HG03025 (cell line): ENCODE results near the gene PSMD13.

ENCODE experiments used
- ATAC-seq: cut with Tn5 transposase; IDR thresholded peaks from one replicate; pipeline ENCODE4 v1.9.1; 2021; ENCODE audit warnings: mild to moderate bottlenecking, moderate library complexity; ENCODE audit not compliant: unreplicated experiment, low FRiP score

The PSMD13 gene

GRCh38 chr11:240315-240714 is 3.5 kb downstream of the PSMD13 start:
- no peak for ATAC-seq

- no peak for ATAC-seq
These were observed 4.9 kb downstream of the PSMD13 start for GRCh38 chr11:241634-242033.

- ATAC-seq: no peak
These were observed 7.6 kb downstream of the PSMD13 start for GRCh38 chr11:244376-244775.

- ATAC-seq: no peak
These were observed 12.3 kb downstream of the PSMD13 start for GRCh38 chr11:249062-249461.

- no peak for ATAC-seq
These were observed 13.5 kb downstream of the PSMD13 start for GRCh38 chr11:250274-250673.

- no peak for ATAC-seq
These were observed 14.0 kb downstream of the PSMD13 start for GRCh38 chr11:250740-251299.

GRCh38 chr11:251550-251949 is 14.8 kb downstream of the PSMD13 start:
- no peak for ATAC-seq

DNA sequence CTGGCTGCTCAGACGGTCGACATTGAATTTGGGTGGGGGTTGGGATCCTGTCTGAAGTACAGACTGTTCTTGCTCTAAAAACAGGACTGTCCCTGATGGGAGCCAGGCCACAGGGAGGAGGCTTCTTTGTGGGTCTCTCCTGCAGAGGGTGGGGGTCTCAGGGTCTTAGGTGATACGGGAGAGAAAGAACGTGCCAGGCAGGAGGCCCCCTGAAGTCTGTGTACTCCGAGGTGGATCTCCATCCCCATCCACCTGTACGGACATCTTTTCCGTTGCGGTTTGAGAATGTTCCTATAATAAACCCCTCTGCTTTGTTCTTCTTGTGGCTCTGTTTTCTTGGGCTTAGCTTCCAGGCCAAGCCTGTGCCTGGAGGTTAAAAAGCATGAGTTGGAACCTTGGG is 15.9 kb downstream of the PSMD13 start:
- ATAC-seq: no peak

- no peak for ATAC-seq
These were observed 16.5 kb downstream of the PSMD13 start for GRCh38 chr11:253160-253885.

GRCh38 chr11:253886-254270 is 17.1 kb downstream of the PSMD13 start:
- ATAC-seq: no peak

- no peak for ATAC-seq
These were observed 18.4 kb downstream of the PSMD13 start for GRCh38 chr11:255176-255575.

GRCh38 chr11:255816-256215 is 19.0 kb downstream of the PSMD13 start:
- ATAC-seq: no peak

DNA sequence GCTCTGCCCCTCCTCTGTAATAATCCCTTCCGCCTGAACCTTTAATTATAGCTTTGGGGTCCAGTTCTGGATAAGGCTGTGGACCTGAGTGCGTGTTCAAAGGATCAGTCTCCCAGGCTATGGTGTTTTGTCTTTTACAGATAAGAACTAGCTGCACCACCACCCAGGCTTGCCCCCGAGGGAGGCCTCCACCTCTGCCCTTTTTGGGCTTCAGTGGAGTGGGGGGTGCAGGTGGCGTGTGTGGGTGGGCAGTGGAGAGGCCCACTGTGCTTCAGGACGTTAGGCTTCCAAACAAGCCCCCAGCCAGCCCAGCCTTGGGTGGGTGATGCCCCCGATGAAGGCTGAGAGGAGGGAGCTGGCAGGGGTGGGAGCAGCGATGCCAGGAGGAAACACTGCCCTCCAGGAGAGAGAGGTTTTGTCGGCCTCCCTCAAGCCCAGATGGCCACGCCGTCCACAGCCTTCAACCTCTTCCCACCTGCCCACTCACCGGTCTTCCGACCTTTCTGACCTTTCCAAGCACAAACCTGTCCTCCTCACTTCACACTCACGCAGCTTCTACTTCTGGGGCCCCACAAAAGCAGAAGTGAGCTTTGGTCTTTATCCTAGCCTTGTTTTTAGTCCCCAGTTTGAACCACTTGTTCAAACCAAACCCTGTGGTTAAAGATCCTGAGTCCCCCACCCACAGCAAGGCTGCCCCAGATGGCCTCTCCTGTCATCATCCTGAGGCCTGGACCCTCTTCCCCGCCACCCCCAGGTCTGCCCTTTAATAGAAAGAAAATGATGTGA is 20.4 kb downstream of the PSMD13 start:
- no peak for ATAC-seq

DNA sequence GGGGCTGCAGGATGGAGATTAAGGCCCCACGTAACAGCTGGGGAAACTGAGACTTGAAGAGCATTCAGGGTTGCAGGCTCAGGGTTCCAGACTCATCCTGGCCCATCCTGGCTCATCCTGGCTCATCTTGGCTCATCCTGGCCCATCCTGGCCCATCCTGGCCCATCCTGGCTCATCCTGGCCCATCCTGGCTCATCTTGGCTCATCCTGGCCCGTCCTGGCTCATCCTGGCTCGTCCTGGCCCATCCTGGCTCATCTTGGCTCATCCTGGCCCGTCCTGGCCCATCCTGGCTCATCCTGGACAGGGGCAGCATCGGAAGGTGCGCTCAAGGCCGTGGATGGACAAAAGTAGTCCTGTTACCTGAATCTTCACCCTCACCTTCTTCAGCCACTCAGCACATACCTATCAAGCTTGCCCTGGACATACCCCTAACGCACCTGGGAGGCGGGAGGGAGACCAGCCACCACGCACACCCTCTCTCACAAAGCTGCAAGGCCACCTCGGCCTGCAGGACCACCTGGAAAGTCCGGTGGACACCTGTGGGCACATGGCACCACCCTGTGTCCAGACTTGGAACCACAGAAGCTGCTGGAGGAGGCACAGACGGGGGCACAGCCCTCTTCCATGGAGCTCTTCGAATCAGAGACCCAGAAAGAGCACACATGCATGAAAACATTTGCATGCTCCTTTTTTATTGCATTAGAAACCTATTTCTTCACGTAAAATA is 21.2 kb downstream of the PSMD13 start:
- no peak for ATAC-seq

DNA sequence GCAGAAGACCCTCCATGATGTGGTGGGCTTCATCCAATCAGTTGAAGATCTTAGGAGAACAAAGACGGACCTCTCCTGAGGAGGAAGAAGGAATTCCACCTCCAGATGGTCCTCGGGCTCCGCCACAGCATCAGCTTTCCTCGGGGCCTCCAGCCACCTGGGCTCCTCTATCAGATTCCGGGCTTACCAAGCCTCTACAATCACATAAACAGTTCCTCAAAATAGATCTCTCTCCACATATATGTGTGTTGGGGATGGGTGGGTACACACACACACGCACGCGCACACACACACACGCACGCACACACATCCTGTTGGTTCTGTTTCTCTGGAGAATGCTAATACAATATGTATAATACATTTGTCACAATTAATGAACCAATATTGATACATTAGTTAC is 22.6 kb downstream of the PSMD13 start:
- no peak for ATAC-seq

DNA sequence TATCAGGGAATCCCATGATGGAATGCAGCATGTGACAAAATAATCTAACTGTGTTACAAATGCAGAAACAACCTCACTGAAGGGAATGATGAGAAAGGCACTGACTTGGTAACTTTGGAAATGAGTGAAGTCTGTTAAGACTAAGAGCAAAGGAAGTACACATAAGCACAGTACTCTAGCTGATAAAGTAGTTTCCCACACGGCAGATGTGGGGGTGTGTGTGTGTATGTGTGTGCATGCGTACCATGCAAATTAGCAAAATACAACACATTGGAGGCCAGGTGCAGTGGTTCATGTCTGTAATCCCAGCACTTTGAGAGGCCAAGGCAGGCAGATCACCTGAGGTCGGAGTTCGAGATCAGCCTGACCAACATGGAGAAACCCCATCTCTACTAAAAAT is 24.8 kb downstream of the PSMD13 start:
- ATAC-seq: no peak

DNA sequence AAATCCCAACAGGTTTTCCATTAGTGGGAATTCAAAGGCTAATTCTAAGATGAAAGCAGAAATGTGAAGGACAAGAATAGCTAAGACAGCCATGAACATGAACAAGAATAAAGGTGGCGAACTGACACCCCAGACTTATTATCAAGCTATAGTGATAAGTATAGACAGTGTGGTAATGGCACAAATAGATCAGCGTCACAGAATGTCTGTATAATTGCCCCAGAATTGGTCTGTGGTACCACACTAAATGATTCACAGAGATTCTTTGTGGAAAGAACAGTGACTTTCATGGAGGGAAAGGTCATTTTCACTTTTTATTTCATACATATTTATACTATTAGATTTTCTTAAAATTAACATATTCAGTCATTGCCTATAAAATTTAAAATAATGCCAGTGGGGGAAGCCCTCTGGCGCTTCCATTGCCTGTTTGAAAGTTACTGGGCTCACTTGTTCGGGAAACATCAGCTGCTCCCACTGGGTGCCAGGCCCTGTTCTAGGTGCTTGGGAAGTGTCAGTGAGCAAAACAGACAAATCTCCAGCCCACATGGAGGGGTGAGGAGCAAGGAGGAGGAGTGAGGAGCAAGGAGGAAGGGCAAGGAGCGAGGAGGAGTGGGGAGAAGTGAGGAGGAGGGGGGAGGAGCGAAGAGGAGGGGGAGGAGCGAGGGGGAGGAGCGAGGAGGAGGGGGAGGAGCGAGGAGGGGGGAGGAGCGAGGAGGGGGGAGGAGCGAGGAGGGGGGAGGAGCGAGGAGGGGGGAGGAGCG is 30.1 kb downstream of the PSMD13 start:
- no peak for ATAC-seq

DNA sequence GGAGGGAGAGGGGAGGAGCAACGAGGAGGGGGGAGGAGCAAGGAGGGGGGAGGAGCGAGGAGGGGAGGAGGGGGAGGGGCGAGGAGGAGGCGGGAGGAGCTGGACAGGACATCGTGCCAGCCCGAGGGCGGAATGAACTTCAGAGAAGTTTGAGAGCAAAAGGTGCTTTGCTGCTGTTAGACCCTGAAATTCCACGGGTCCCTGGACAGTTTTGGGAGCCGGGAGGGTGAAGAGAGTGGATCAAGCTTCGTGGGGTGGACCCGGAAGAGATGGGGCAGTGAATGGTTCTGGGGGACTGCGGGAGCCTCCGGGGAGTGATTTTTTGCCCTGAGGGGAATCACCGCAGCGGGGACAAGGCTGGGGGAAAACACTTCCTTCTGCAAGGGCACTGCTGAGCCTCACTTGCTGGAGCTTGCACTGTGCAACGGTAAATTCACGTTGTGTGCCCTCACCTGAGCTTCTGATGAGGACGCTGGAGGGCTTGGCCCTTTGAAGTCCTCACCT is 30.8 kb downstream of the PSMD13 start:
- ATAC-seq: no peak

- ATAC-seq: peak; percentile 45
These were observed 32.0 kb downstream of the PSMD13 start for GRCh38 chr11:268716-269145.
